SHP77 (cell line): ENCODE data around the gene LRP5.
A peak's percentile ranks its signal among the peaks of the same experiment; 100 is the strongest.

Experiments used
- DNase-seq, 2 experiments: peaks; one replicate each; lab custom pipeline; 2025; lab: John Stamatoyannopoulos, UW

The LRP5 gene

GRCh38 chr11:68371171-68372041, 59.0 kb downstream of the LRP5 start:
- DNase-seq, result no peak

- no peak for DNase-seq
Observed at GRCh38 chr11:68372114-68372513, 59.7 kb downstream of the LRP5 start.

GRCh38 chr11:68372625-68373024, 60.2 kb downstream of the LRP5 start:
- DNase-seq, result no peak

- DNase-seq, result peak; percentile 42 to 67
Observed at GRCh38 chr11:68373189-68373814, 60.9 kb downstream of the LRP5 start.

GRCh38 chr11:68373815-68374501, 61.6 kb downstream of the LRP5 start:
- DNase-seq, result peak; percentile 53 to 72

GRCh38 chr11:68374531-68374930, 62.1 kb downstream of the LRP5 start:
- no peak for DNase-seq

- DNase-seq, result peak in 1 of 2 experiments; percentile 29
Observed at GRCh38 chr11:68375337-68375736, 62.9 kb downstream of the LRP5 start.

GRCh38 chr11:68375766-68376165, 63.4 kb downstream of the LRP5 start:
- no peak for DNase-seq

- peak; percentile 43 to 56 for DNase-seq
Observed at GRCh38 chr11:68377389-68377795, 65.0 kb downstream of the LRP5 start.

GRCh38 chr11:68379206-68379605, 66.8 kb downstream of the LRP5 start:
- DNase-seq, result peak; percentile 38 to 72

GRCh38 chr11:68380786-68381622, 68.6 kb downstream of the LRP5 start:
- DNase-seq, result peak; percentile 45 to 72

GRCh38 chr11:68381716-68382115, 69.3 kb downstream of the LRP5 start:
- peak; percentile 48 to 69 for DNase-seq

- no peak for DNase-seq
Observed at GRCh38 chr11:68382358-68382998, 70.1 kb downstream of the LRP5 start.

GRCh38 chr11:68383976-68384501, 71.6 kb downstream of the LRP5 start:
- DNase-seq, result peak; percentile 17

GRCh38 chr11:68384530-68385081, 72.2 kb downstream of the LRP5 start:
- no peak for DNase-seq

- no peak for DNase-seq
Observed at GRCh38 chr11:68385128-68385527, 72.7 kb downstream of the LRP5 start.

- DNase-seq, result no peak
Observed at GRCh38 chr11:68386331-68386978, 74.1 kb downstream of the LRP5 start.

GRCh38 chr11:68387840-68388239, 75.4 kb downstream of the LRP5 start:
- no peak for DNase-seq

GRCh38 chr11:68388595-68389198, 76.3 kb downstream of the LRP5 start:
- DNase-seq, result no peak

- DNase-seq, result no peak
Observed at GRCh38 chr11:68390315-68390714, 77.9 kb downstream of the LRP5 start.
